ENCODE data around the gene SIRPB1.
"Not testable (repeated sequence)": the region's sequence is repeated elsewhere in the genome, so short reads cannot be mapped to it uniquely, and the experiment has no call there.

SIRPB1 gene

DNA sequence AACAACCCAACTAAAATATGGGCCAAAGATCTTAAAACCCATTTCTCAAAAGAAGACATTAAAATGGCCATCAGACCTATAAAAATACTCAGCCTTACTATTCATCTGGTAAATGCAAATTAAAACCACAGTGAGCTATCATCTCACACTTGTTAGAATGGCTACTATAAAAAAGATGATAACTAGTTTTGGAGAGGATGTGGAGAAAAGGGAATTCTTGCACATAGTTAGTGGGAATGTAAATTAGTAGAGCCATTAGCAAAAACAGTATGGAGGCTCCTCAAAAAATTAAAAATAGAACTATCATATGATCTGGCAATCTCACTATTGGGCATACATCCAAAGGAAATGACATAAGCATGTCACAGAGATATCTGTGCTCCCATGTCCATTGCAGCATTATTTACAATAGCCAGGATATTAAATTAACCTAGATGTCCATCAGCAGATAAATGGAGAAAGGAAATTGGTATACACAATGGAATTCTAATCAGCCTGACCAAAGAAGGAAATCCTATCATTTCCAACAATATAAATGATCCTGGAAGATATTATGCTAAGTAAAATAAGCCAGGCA lies 2.9 kb downstream of the SIRPB1 start:
- peaks cover 21 to 24% of the 10 kb centered on the region in 2 donors for H3K4me1 Mint-ChIP-seq (ENCODE audit: low read depth in 2 of 2)
- no peaks in the 10 kb centered on the region for H3K36me3 Mint-ChIP-seq (ENCODE audit: insufficient read depth)
- H3K9me3 Mint-ChIP-seq: peaks cover 0 to 2% of the 10 kb centered on the region in 2 donors
- no peak for ATAC-seq (replicated peaks)
- H3K4me3 Mint-ChIP-seq: no peak overlapping the region
- H3K27ac Mint-ChIP-seq: peak overlapping the region in 1 of 2 donors; percentile 9
- H3K27me3 Mint-ChIP-seq: no peaks in the 10 kb centered on the region
- no peak for DNase-seq

DNA sequence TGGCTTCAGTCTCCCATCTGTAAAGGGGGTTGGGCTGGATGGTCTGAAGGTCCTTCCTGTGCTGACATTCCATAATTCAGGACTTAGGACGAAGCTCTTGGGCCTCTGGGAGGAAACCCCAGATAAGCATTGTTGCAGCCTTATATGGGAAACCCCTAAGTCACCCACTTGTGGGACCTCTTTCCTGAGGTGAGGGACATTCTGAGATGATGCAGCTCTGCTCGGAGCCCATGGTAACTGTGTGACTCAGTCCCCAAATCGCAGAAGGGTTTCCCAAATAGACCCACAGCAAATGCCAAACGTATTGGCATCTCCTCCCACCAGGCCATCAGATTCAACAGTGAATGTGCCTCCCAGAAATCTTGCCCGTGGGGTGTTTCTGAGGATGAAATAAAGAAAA lies 9.4 kb downstream of the SIRPB1 start:
- not testable (repeated sequence) for ATAC-seq (replicated peaks); H3K4me3 Mint-ChIP-seq; H3K27ac Mint-ChIP-seq; DNase-seq; H3K27me3 Mint-ChIP-seq; H3K36me3 Mint-ChIP-seq (ENCODE audit: insufficient read depth); H3K9me3 Mint-ChIP-seq; H3K4me1 Mint-ChIP-seq (ENCODE audit: low read depth in 2 of 2)

DNA sequence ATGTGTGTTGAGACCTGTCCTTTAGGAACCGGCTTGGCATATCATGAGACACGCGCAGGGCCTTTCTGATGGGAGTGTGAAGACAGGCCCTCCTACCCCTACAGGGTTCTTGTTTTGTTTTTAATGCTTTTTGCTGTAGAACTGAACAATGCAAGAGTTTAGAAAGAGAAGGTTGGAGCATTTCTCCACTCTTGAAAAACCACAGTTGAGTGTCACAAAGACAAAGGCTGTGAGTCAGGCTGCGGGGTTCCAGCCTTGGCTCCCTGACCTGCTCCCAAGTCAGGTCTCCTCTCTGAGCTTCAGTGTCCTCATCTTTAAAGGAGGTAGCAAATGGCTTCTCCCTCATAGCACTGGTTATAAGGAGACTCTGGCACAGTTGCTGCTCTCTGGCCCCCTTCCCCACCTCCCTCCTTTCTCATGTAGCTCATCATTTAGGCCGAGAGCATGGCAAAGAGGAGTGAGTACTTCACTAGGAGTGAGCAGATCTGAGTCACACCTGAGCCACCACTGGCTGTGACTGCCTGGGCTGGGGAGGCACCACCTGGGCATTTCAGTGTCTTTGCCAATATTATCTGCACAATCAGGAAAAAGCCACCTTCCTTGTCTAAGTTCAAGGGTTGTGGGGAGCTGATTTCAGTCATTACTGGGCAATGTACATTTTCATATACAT lies 11.0 kb downstream of the SIRPB1 start:
- H3K4me1 Mint-ChIP-seq (ENCODE audit: low read depth in 2 of 2); H3K27me3 Mint-ChIP-seq; DNase-seq; H3K27ac Mint-ChIP-seq; H3K9me3 Mint-ChIP-seq; ATAC-seq (replicated peaks); H3K36me3 Mint-ChIP-seq (ENCODE audit: insufficient read depth); H3K4me3 Mint-ChIP-seq: not testable (repeated sequence)

- Mint-ChIP-seq H3K36me3 (ENCODE audit: insufficient read depth) (no peaks in the 10 kb centered on the region), H3K4me3 (no peak overlapping the region), H3K27me3 (no peaks in the 10 kb centered on the region), H3K27ac (no peak overlapping the region), H3K9me3 (no peaks in the 10 kb centered on the region), H3K4me1 (ENCODE audit: low read depth in 2 of 2) (no peaks in the 10 kb centered on the region)
- DNase-seq (no peak), ATAC-seq (replicated peaks) (no peak)
Observed at GRCh38 chr20:1600736-1601135, 19.1 kb downstream of the SIRPB1 start.

DNA sequence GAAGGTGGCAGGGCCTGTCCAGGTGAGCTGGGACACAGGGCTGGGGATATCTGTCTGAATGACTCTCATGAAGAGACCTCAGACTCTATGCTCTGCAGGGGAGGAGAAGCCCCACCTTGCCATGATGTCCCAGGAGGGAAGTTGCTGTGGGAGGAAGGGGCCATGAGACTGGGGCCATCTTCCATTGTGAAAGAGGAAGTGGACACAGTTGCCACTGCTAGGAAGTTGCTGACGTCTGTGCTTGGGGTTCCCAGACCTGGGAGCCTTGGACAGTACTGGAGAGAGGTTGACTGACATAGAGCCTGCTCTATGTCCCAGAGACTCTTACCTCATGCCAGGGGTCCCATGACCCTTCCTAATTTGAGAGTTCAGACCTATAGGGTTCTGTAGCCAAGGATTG lies 24.5 kb downstream of the SIRPB1 start:
- Mint-ChIP-seq H3K9me3 (no peaks in the 10 kb centered on the region), H3K4me1 (ENCODE audit: low read depth in 2 of 2) (no peaks in the 10 kb centered on the region), H3K27ac (no peak overlapping the region), H3K4me3 (no peak overlapping the region), H3K36me3 (ENCODE audit: insufficient read depth) (no peaks in the 10 kb centered on the region), H3K27me3 (no peaks in the 10 kb centered on the region)
- ATAC-seq (replicated peaks) (no peak), DNase-seq (no peak)

GRCh38 chr20:1588533-1589460 lies 31.0 kb downstream of the SIRPB1 start:
- H3K9me3 Mint-ChIP-seq: no peaks in the 10 kb centered on the region
- no peaks in the 10 kb centered on the region for H3K27me3 Mint-ChIP-seq
- peak overlapping the region in 1 of 2 donors; percentile 87 for H3K27ac Mint-ChIP-seq
- ATAC-seq (replicated peaks): peak; percentile 85
- no peaks in the 10 kb centered on the region for H3K36me3 Mint-ChIP-seq (ENCODE audit: insufficient read depth)
- peaks cover 0 to 17% of the 10 kb centered on the region in 2 donors for H3K4me1 Mint-ChIP-seq (ENCODE audit: low read depth in 2 of 2)
- DNase-seq: peak in 2 of 3 experiments; percentile 2 to 4
- peak overlapping the region in 1 of 2 donors; percentile 62 for H3K4me3 Mint-ChIP-seq

- DNase-seq (no peak), ATAC-seq (replicated peaks) (no peak)
- Mint-ChIP-seq H3K4me1 (ENCODE audit: low read depth in 2 of 2) (peaks cover 0 to 17% of the 10 kb centered on the region in 2 donors), H3K36me3 (ENCODE audit: insufficient read depth) (no peaks in the 10 kb centered on the region), H3K4me3 (peak overlapping the region in 1 of 2 donors; percentile 62), H3K27ac (peak overlapping the region in 1 of 2 donors; percentile 87), H3K9me3 (no peaks in the 10 kb centered on the region), H3K27me3 (no peaks in the 10 kb centered on the region)
Observed at GRCh38 chr20:1587781-1588532, 31.9 kb downstream of the SIRPB1 start.

DNA sequence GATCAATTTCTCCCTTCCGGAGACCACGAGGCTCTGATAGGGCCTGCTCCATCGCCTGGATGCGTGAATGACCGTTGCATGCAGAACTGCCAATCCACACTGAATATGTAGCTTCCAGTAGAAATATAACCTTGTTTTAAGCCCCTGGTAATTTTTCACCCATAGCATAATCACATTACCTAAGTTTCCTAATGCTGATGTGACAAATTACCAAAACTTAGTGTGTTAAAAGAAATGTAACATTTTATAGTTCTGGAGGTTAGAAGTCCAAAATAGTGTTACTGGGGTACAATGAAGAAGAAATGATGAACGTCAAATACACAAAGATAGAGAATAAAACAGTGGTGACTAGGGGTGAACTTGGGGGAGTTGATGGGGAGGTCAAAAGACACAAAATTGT lies 40.3 kb downstream of the SIRPB1 start:
- H3K27ac Mint-ChIP-seq: no peak overlapping the region
- H3K4me3 Mint-ChIP-seq: no peak overlapping the region
- ATAC-seq (replicated peaks) (no peak), DNase-seq (no peak)
- H3K36me3 Mint-ChIP-seq (ENCODE audit: insufficient read depth): no peaks in the 10 kb centered on the region
- no peaks in the 10 kb centered on the region for H3K27me3 Mint-ChIP-seq
- H3K9me3 Mint-ChIP-seq: no peaks in the 10 kb centered on the region
- H3K4me1 Mint-ChIP-seq (ENCODE audit: low read depth in 2 of 2): no peaks in the 10 kb centered on the region

DNA sequence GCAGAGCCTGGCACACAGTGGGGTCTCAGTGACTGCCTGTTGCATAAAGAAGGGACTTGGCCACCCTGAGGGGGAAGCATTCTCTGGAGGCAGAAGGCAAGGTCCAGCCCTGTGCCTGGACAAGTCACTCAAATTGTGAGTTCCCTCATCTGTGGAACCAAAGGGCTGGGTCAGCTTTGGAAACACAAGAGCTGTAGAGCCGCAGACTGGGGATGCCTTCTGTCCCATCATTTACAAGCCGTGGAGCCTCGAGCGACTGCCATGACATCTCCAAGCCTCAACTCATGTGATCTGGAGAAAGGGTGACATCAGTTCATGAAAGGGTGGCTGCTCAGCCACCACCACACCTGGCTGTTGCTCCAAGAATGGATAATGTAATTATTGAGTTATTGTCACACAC lies 41.9 kb downstream of the SIRPB1 start:
- no peak overlapping the region for H3K4me3 Mint-ChIP-seq
- no peaks in the 10 kb centered on the region for H3K27me3 Mint-ChIP-seq
- H3K4me1 Mint-ChIP-seq (ENCODE audit: low read depth in 2 of 2): no peaks in the 10 kb centered on the region
- DNase-seq: no peak
- peak overlapping the region in 1 of 2 donors; percentile 8 for H3K27ac Mint-ChIP-seq
- no peak for ATAC-seq (replicated peaks)
- no peaks in the 10 kb centered on the region for H3K9me3 Mint-ChIP-seq
- H3K36me3 Mint-ChIP-seq (ENCODE audit: insufficient read depth): no peaks in the 10 kb centered on the region

DNA sequence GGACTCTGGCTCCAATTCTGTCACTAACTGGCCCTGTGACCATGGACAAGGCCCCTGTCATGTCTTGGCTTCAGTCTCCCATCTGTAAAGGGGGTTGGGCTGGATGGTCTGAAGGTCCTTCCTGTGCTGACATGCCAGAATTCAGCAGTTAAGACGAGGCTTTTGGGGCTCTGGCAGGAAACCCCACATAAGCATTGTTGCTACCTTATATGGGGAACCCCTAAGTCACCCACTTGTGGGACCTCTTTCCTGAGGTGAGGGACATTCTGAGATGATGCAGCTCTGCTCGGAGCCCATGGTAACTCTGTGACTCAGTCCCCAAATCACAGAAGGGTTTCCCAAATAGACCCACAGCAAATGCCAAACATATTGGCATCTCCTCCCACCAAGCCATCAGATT lies 42.5 kb downstream of the SIRPB1 start:
- DNase-seq; H3K4me1 Mint-ChIP-seq (ENCODE audit: low read depth in 2 of 2); ATAC-seq (replicated peaks); H3K27me3 Mint-ChIP-seq; H3K36me3 Mint-ChIP-seq (ENCODE audit: insufficient read depth); H3K9me3 Mint-ChIP-seq; H3K4me3 Mint-ChIP-seq: not testable (repeated sequence)
- peak overlapping the region in 1 of 2 donors; percentile 8 for H3K27ac Mint-ChIP-seq

- H3K4me1 Mint-ChIP-seq (ENCODE audit: low read depth in 2 of 2): no peaks in the 10 kb centered on the region
- no peak for ATAC-seq (replicated peaks)
- no peaks in the 10 kb centered on the region for H3K27me3 Mint-ChIP-seq
- H3K27ac Mint-ChIP-seq: peak overlapping the region in 1 of 2 donors; percentile 3
- DNase-seq: no peak
- H3K9me3 Mint-ChIP-seq: no peaks in the 10 kb centered on the region
- H3K4me3 Mint-ChIP-seq: no peak overlapping the region
- no peaks in the 10 kb centered on the region for H3K36me3 Mint-ChIP-seq (ENCODE audit: insufficient read depth)
Observed at GRCh38 chr20:1576641-1577040, 43.2 kb downstream of the SIRPB1 start.

- not testable (repeated sequence) for ATAC-seq (replicated peaks); H3K36me3 Mint-ChIP-seq (ENCODE audit: insufficient read depth); H3K27ac Mint-ChIP-seq; H3K4me1 Mint-ChIP-seq (ENCODE audit: low read depth in 2 of 2); H3K9me3 Mint-ChIP-seq; DNase-seq; H3K27me3 Mint-ChIP-seq; H3K4me3 Mint-ChIP-seq
Observed at GRCh38 chr20:1576003-1576402, 43.8 kb downstream of the SIRPB1 start.

DNA sequence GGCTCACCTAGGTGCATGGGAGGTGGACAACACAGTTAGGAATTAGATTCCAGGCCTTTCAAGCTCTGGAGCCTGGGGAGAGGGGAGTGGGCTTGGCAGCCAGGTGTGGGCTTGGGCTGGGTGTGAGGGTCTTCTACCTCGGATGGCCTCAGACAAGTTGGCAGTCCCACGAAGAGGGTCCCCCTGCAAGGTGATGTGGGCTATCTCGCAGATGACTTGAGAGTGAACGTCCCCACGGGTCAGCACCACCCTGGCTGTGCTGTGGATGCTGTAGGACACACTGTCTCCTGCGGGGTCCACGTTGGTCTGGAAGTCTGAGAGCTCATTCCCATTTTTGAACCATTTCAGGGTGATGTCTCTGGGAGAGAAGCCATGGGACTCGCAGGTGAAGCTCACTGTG lies 48.2 kb downstream of the SIRPB1 start:
- H3K36me3 Mint-ChIP-seq (ENCODE audit: insufficient read depth); H3K4me3 Mint-ChIP-seq; H3K4me1 Mint-ChIP-seq (ENCODE audit: low read depth in 2 of 2); ATAC-seq (replicated peaks); DNase-seq; H3K9me3 Mint-ChIP-seq; H3K27ac Mint-ChIP-seq; H3K27me3 Mint-ChIP-seq: not testable (repeated sequence)
